HG02884 (cell line): ENCODE results near the gene NXPH3.

Source experiments
- ATAC-seq: cut with Tn5 transposase; IDR thresholded peaks from one replicate; pipeline ENCODE4 v1.9.1; 2021; ENCODE audit warnings: mild to moderate bottlenecking, moderate library complexity; ENCODE audit not compliant: unreplicated experiment

Gene NXPH3

GRCh38 chr17:49618028-49618611 is 42.4 kb downstream of the NXPH3 start:
- no peak for ATAC-seq

GRCh38 chr17:49621420-49621819 is 45.7 kb downstream of the NXPH3 start:
- no peak for ATAC-seq

GRCh38 chr17:49621946-49622529 is 46.4 kb downstream of the NXPH3 start:
- ATAC-seq = no peak

GRCh38 chr17:49624896-49625295 is 49.2 kb downstream of the NXPH3 start:
- ATAC-seq = no peak

- no peak for ATAC-seq
Measured at GRCh38 chr17:49629447-49629846, 53.8 kb downstream of the NXPH3 start.

- no peak for ATAC-seq
Measured at GRCh38 chr17:49630113-49630900, 54.6 kb downstream of the NXPH3 start.

- ATAC-seq = no peak
Measured at GRCh38 chr17:49631496-49631895, 55.8 kb downstream of the NXPH3 start.
